HEK293 (cell line): Measurements from ENCODE around the gene EPS8.

Experiments used
- CTCF ChIA-PET: fragments of 350-600 bp; formaldehyde crosslinking; extraction: SDS; loops from one replicate; lab custom pipeline; 2021; ENCODE audit warnings: antibody characterized with exemption; lab: Yijun Ruan, JAX
- POLR2A ChIA-PET: fragments of 300-600 bp; formaldehyde crosslinking; extraction: SDS; loops from one replicate; lab custom pipeline; 2020; ENCODE audit warnings: antibody characterized with exemption, inconsistent platforms; lab: Yijun Ruan, JAX
- H3K27ac ChIP-seq: fragments of 200-500 bp; sonication (Bioruptor generic); 2 replicates; pipeline ENCODE4 v1.5.1; 2014; ENCODE audit warnings: low read depth, low read length, control low read depth, inconsistent platforms; ENCODE audit errors: extremely low read depth
- H3K36me3 ChIP-seq, 2 experiments: fragments of 200-500 bp in 1 of 2; sonication (Bioruptor generic) in 1 of 2; 1 replicate in 1 of 2; 2 replicates in 1 of 2; pipeline ENCODE4 v1.5.1; 2014 to 2017; ENCODE audit warnings: inconsistent platforms in 2 of 2, low read length in 2 of 2; ENCODE audit not compliant: control insufficient read depth in 2 of 2, insufficient read depth in 1 of 2
- H3K4me1 ChIP-seq: fragments of 200-500 bp; sonication (Bioruptor generic); 2 replicates; pipeline ENCODE4 v1.5.1; 2014; ENCODE audit warnings: mild to moderate bottlenecking, low read length, inconsistent platforms; ENCODE audit not compliant: control insufficient read depth, insufficient read depth
- H3K4me3 ChIP-seq: 2 replicates; pipeline ENCODE4 v1.5.1; 2011; ENCODE audit warnings: low read depth, mild to moderate bottlenecking, control low read depth, low read length, moderate library complexity
- H3K9me3 ChIP-seq: fragments of 200-500 bp; sonication (Bioruptor generic); 2 replicates; pipeline ENCODE4 v1.5.1; 2014; ENCODE audit warnings: low read depth, low read length, inconsistent platforms; ENCODE audit not compliant: control insufficient read depth, insufficient read depth
- OVOL3 ChIP-seq: fragments of 450-650 bp; formaldehyde crosslinking; IDR thresholded peaks from 2 replicates; pipeline ENCODE4 v1.5.1; 2016; ENCODE audit warnings: missing biosample characterization, missing genetic modification characterization
- PRDM1 ChIP-seq: fragments of 450-650 bp; formaldehyde crosslinking; IDR thresholded peaks from 2 replicates; pipeline ENCODE4; 2016; ENCODE audit warnings: missing biosample characterization, missing genetic modification characterization
- REPIN1 ChIP-seq: fragments of 450-650 bp; formaldehyde crosslinking; IDR thresholded peaks from 2 replicates; pipeline ENCODE4 v1.5.1; 2017; ENCODE audit warnings: missing biosample characterization, missing genetic modification characterization, low read depth
- ZBTB6 ChIP-seq: fragments of 450-650 bp; formaldehyde crosslinking; IDR thresholded peaks from 2 replicates; pipeline ENCODE4 v1.5.1; 2017; ENCODE audit warnings: missing biosample characterization, missing genetic modification characterization
- ZNF121 ChIP-seq: fragments of 450-650 bp; formaldehyde crosslinking; IDR thresholded peaks from 2 replicates; pipeline ENCODE4 v1.5.1; 2016; ENCODE audit warnings: missing biosample characterization, missing genetic modification characterization
- ZNF133 ChIP-seq: fragments of 450-650 bp; formaldehyde crosslinking; IDR thresholded peaks from 2 replicates; pipeline ENCODE4 v1.5.1; 2016; ENCODE audit warnings: missing biosample characterization, missing genetic modification characterization
- ZNF324 ChIP-seq: fragments of 450-650 bp; formaldehyde crosslinking; IDR thresholded peaks from 2 replicates; pipeline ENCODE4 v1.5.1; 2016; ENCODE audit warnings: missing biosample characterization, missing genetic modification characterization
- ZNF341 ChIP-seq: fragments of 450-650 bp; formaldehyde crosslinking; IDR thresholded peaks from 2 replicates; pipeline ENCODE4; 2016; ENCODE audit warnings: low read depth, missing biosample characterization, missing genetic modification characterization
- ZNF366 ChIP-seq: fragments of 450-650 bp; formaldehyde crosslinking; conservative IDR thresholded peaks from 2 replicates; pipeline ENCODE4 v1.5.1; 2016; ENCODE audit warnings: missing biosample characterization, missing genetic modification characterization
- ZNF558 ChIP-seq: fragments of 450-650 bp; formaldehyde crosslinking; IDR thresholded peaks from 2 replicates; pipeline ENCODE4 v1.5.1; 2016; ENCODE audit warnings: missing biosample characterization, missing genetic modification characterization
- ZNF624 ChIP-seq: fragments of 450-650 bp; formaldehyde crosslinking; IDR thresholded peaks from 2 replicates; pipeline ENCODE4 v1.5.1; 2017; ENCODE audit warnings: missing biosample characterization, missing genetic modification characterization
- ZNF677 ChIP-seq: fragments of 450-650 bp; IDR thresholded peaks from 2 replicates; pipeline ENCODE4 v1.5.0; 2018; ENCODE audit warnings: missing biosample characterization, mild to moderate bottlenecking, missing genetic modification characterization, moderate library complexity
- ZNF701 ChIP-seq: fragments of 450-650 bp; formaldehyde crosslinking; IDR thresholded peaks from 2 replicates; pipeline ENCODE4 v1.5.1; 2016; ENCODE audit warnings: missing biosample characterization, missing genetic modification characterization
- ZNF76 ChIP-seq: fragments of 450-650 bp; formaldehyde crosslinking; IDR thresholded peaks from 2 replicates; pipeline ENCODE4; 2016; ENCODE audit warnings: low read depth, missing biosample characterization, missing genetic modification characterization, borderline replicate concordance
- ZSCAN16 ChIP-seq: fragments of 450-650 bp; formaldehyde crosslinking; IDR thresholded peaks from 2 replicates; pipeline ENCODE4 v1.5.1; 2016; ENCODE audit warnings: missing biosample characterization, missing genetic modification characterization
- TF ChIP-seq, protein P1 (sequence below): fragments of 450-650 bp; formaldehyde crosslinking; IDR thresholded peaks from 2 replicates; pipeline ENCODE4 v1.5.1; 2016; ENCODE audit warnings: missing biosample characterization, missing genetic modification characterization
- TF ChIP-seq, protein P2 (sequence below): IDR thresholded peaks from 2 replicates; pipeline ENCODE4 v1.6.1; 2011; ENCODE audit warnings: mild to moderate bottlenecking, low read depth, low read length, borderline replicate concordance
- TF ChIP-seq, protein P3 (sequence below): fragments of 450-650 bp; formaldehyde crosslinking; conservative IDR thresholded peaks from 2 replicates; pipeline ENCODE4 v1.5.1; 2016; ENCODE audit warnings: low read depth, missing biosample characterization, missing genetic modification characterization
- TF ChIP-seq, protein P4 (sequence below): fragments of 450-650 bp; formaldehyde crosslinking; IDR thresholded peaks from 2 replicates; pipeline ENCODE4; 2016; ENCODE audit warnings: missing biosample characterization, missing genetic modification characterization

EPS8 gene

GRCh38 chr12:15731940-15732339 is 57.2 kb downstream of the EPS8 start:
- Histone ChIP-seq H3K4me3 (no peak overlapping the region), H3K36me3 (no peaks in the 10 kb centered on the region), H3K27ac (no peak overlapping the region), H3K9me3 (no peaks in the 10 kb centered on the region), H3K4me1 (peaks cover 4% of the 10 kb centered on the region; the same call in 1 of the 2 replicates)
- ChIA-PET CTCF (no interaction called here), POLR2A (no interaction called here)
- TF ChIP-seq ZNF133 (tag by site-specific recombination) (no peak), ZNF341 (tag by site-specific recombination) (no peak), OVOL3 (tag by site-specific recombination) (no peak), ZNF366 (tag by site-specific recombination) (no peak), ZSCAN16 (tag by site-specific recombination) (no peak), ZBTB6 (tag by site-specific recombination) (no peak)
- TF ChIP-seq, protein P1, sequence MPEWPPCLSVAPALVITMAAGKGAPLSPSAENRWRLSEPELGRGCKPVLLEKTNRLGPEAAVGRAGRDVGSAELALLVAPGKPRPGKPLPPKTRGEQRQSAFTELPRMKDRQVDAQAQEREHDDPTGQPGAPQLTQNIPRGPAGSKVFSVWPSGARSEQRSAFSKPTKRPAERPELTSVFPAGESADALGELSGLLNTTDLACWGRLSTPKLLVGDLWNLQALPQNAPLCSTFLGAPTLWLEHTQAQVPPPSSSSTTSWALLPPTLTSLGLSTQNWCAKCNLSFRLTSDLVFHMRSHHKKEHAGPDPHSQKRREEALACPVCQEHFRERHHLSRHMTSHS (tag by site-specific recombination): no peak
- TF ChIP-seq, protein P2, sequence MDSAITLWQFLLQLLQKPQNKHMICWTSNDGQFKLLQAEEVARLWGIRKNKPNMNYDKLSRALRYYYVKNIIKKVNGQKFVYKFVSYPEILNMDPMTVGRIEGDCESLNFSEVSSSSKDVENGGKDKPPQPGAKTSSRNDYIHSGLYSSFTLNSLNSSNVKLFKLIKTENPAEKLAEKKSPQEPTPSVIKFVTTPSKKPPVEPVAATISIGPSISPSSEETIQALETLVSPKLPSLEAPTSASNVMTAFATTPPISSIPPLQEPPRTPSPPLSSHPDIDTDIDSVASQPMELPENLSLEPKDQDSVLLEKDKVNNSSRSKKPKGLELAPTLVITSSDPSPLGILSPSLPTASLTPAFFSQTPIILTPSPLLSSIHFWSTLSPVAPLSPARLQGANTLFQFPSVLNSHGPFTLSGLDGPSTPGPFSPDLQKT: no peak
- TF ChIP-seq, protein P3, sequence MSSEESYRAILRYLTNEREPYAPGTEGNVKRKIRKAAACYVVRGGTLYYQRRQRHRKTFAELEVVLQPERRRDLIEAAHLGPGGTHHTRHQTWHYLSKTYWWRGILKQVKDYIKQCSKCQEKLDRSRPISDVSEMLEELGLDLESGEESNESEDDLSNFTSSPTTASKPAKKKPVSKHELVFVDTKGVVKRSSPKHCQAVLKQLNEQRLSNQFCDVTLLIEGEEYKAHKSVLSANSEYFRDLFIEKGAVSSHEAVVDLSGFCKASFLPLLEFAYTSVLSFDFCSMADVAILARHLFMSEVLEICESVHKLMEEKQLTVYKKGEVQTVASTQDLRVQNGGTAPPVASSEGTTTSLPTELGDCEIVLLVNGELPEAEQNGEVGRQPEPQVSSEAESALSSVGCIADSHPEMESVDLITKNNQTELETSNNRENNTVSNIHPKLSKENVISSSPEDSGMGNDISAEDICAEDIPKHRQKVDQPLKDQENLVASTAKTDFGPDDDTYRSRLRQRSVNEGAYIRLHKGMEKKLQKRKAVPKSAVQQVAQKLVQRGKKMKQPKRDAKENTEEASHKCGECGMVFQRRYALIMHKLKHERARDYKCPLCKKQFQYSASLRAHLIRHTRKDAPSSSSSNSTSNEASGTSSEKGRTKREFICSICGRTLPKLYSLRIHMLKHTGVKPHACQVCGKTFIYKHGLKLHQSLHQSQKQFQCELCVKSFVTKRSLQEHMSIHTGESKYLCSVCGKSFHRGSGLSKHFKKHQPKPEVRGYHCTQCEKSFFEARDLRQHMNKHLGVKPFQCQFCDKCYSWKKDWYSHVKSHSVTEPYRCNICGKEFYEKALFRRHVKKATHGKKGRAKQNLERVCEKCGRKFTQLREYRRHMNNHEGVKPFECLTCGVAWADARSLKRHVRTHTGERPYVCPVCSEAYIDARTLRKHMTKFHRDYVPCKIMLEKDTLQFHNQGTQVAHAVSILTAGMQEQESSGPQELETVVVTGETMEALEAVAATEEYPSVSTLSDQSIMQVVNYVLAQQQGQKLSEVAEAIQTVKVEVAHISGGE (tag by site-specific recombination): no peak
- TF ChIP-seq, protein P4, sequence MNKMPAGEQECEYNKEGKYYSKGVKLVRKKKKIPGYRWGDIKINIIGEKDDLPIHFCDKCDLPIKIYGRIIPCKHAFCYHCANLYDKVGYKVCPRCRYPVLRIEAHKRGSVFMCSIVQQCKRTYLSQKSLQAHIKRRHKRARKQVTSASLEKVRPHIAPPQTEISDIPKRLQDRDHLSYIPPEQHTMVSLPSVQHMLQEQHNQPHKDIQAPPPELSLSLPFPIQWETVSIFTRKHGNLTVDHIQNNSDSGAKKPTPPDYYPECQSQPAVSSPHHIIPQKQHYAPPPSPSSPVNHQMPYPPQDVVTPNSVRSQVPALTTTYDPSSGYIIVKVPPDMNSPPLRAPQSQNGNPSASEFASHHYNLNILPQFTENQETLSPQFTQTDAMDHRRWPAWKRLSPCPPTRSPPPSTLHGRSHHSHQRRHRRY (tag by site-specific recombination): no peak
- TF ChIP-seq, all 188 proteins: peak for 0

DNA sequence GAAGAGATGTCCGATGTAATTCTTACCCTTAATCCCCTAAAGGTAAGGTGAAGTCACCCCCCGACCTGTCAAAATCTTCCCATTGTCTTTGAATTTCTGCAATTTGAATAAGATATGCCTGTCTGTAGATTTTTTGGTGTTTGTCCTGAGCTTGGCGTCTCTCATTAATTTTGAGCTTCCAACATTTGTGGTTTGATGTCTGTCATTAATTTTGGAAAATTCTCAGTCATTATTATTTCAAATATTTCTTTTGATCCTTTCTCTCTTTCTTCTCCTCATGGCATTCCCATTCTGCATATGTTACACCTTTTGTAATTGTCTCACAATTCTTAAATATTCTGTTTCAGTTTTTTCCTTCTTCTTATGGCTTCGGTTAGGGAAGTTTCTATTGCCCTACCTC is 60.1 kb downstream of the EPS8 start:
- Histone ChIP-seq H3K36me3 (no peaks in the 10 kb centered on the region), H3K27ac (no peak overlapping the region), H3K4me1 (peaks cover 14% of the 10 kb centered on the region), H3K9me3 (no peaks in the 10 kb centered on the region), H3K4me3 (no peak overlapping the region)
- CTCF ChIA-PET: no interaction called here
- TF ChIP-seq ZNF677 (tag by site-specific recombination): no peak
- peak; percentile 95 for TF ChIP-seq ZNF558 (tag by site-specific recombination)
- TF ChIP-seq PRDM1 (tag by site-specific recombination): no peak
- no peak for TF ChIP-seq ZNF701 (tag by site-specific recombination)
- no peak for TF ChIP-seq ZNF121 (tag by site-specific recombination)
- TF ChIP-seq REPIN1: no peak
- TF ChIP-seq ZNF324 (tag by site-specific recombination): no peak
- no peak for TF ChIP-seq ZNF76 (tag by site-specific recombination)
- no peak for TF ChIP-seq ZNF624 (tag by site-specific recombination)
- POLR2A ChIA-PET: no interaction called here
